Endodermal cell (in vitro differentiated cells): ENCODE data around the gene HES7. TPM values are rescaled to one million over a fixed set of nuclear protein-coding genes. Genes with fewer than 3 reads are reported as not detected.

Experiments used
- DNase-seq: peaks from one replicate; pipeline ENCODE4 v3.0.0-alpha.2; 2017
- H3K27ac ChIP-seq: 2 replicates; pipeline ENCODE4 v1.5.1; 2013; ENCODE audit warnings: mild to moderate bottlenecking, low read depth, low read length, moderate library complexity
- H3K27me3 ChIP-seq: 2 replicates; pipeline ENCODE4 v1.6.1; 2013; ENCODE audit warnings: mild to moderate bottlenecking, low read length, moderate library complexity; ENCODE audit not compliant: insufficient read depth, control insufficient read depth, poor library complexity, severe bottlenecking
- H3K36me3 ChIP-seq: 2 replicates; pipeline ENCODE4 v1.7.0; 2013; ENCODE audit warnings: mild to moderate bottlenecking, low read length, moderate library complexity; ENCODE audit not compliant: control insufficient read depth, insufficient read depth
- H3K4me1 ChIP-seq: one replicate; pipeline ENCODE4 v1.7.0; 2013; ENCODE audit warnings: low read length; ENCODE audit not compliant: control insufficient read depth, insufficient read depth
- H3K4me3 ChIP-seq: 2 replicates; pipeline ENCODE4 v1.5.1; 2013; ENCODE audit warnings: mild to moderate bottlenecking, low read length, moderate library complexity
- H3K9ac ChIP-seq: 2 replicates; pipeline ENCODE4 v1.6.1; 2013; ENCODE audit warnings: mild to moderate bottlenecking, low read length, moderate library complexity; ENCODE audit not compliant: poor library complexity, severe bottlenecking; ENCODE audit errors: extremely low read depth
- H3K9me3 ChIP-seq: 2 replicates; pipeline ENCODE4 v1.6.1; 2013; ENCODE audit warnings: mild to moderate bottlenecking, low read length, moderate library complexity; ENCODE audit not compliant: control insufficient read depth
- H3K27ac Mint-ChIP-seq: 2 replicates; pipeline ENCODE4 v1.8.0; 2020; ENCODE audit warnings: mixed read lengths
- H3K27me3 Mint-ChIP-seq: 2 replicates; pipeline ENCODE4 v1.8.0; 2021; ENCODE audit warnings: mild to moderate bottlenecking, mixed read lengths; ENCODE audit not compliant: insufficient read depth
- H3K36me3 Mint-ChIP-seq: 2 replicates; pipeline ENCODE4 v1.8.0; 2020; ENCODE audit warnings: low read depth, mixed read lengths
- H3K4me1 Mint-ChIP-seq: 2 replicates; pipeline ENCODE4 v1.8.0; 2020; ENCODE audit warnings: mixed read lengths
- H3K4me3 Mint-ChIP-seq: 2 replicates; pipeline ENCODE4 v1.8.0; 2020; ENCODE audit warnings: mild to moderate bottlenecking, moderate library complexity, mixed read lengths
- H3K9me3 Mint-ChIP-seq: 2 replicates; pipeline ENCODE4 v1.8.0; 2020; ENCODE audit warnings: mild to moderate bottlenecking, mixed read lengths
- CTCF ChIP-seq: fragments of 200-600 bp; sonication (generic); conservative IDR thresholded peaks from 2 replicates; pipeline ENCODE4 v1.5.0; 2021; ENCODE audit warnings: antibody characterized with exemption, mild to moderate bottlenecking
- WGBS, 2 experiments: methylation state at CpG; one replicate each; pipeline versions ENCODE4 v1.1.5 to v1.1.7; 2013; ENCODE audit warnings: missing lambda C conversion rate in 2 of 2, mixed read lengths in 1 of 2; ENCODE audit not compliant: insufficient coverage in 1 of 2, insufficient read length in 1 of 2; 5-methylcytosine and 5-hydroxymethylcytosine counted together
- total RNA-seq, 2 donors: library from RNA; stranded (reverse); fragmentation: NEBNext Ultra II Directional in 1 of 2; extraction: Animal tissue kit (Norgen Biotek cat#: 25700) in 1 of 2; gene quantifications; 2 replicates in 1 of 2; 3 replicates in 1 of 2; pipeline ENCODE4 v1.2.1, GENCODE V29; 2021

HES7 gene
- total RNA-seq, 2 donors from 2014 or later = 0.40 to 2.2 TPM

- Mint-ChIP-seq H3K9me3 (no peaks in the 10 kb centered on the region), H3K36me3 (no peaks in the 10 kb centered on the region), H3K27ac (no peak overlapping the region), H3K4me3 (no peak overlapping the region), H3K27me3 (peaks cover 39% of the 10 kb centered on the region), H3K4me1 (no peaks in the 10 kb centered on the region)
- H3K9me3 ChIP-seq = no peaks in the 10 kb centered on the region
- H3K9ac ChIP-seq = no peak overlapping the region
- no peaks in the 10 kb centered on the region for H3K36me3 ChIP-seq
- H3K27ac ChIP-seq = no peak overlapping the region
- TF ChIP-seq CTCF = no peak
- no peak for DNase-seq
- WGBS, 2 experiments = 79 to 89% methylated on average over 1 to 2 of the region's 2 CpGs
- H3K4me3 ChIP-seq = no peak overlapping the region
- H3K27me3 ChIP-seq = peaks cover 17% of the 10 kb centered on the region
- no peaks in the 10 kb centered on the region for H3K4me1 ChIP-seq
Observed at GRCh38 chr17:8100763-8101162, 23.1 kb downstream of the HES7 start.

GRCh38 chr17:8100111-8100510 lies 23.8 kb downstream of the HES7 start:
- Mint-ChIP-seq H3K4me1 (no peaks in the 10 kb centered on the region), H3K27ac (no peak overlapping the region), H3K9me3 (no peaks in the 10 kb centered on the region), H3K27me3 (peaks cover 45% of the 10 kb centered on the region), H3K4me3 (no peak overlapping the region), H3K36me3 (no peaks in the 10 kb centered on the region)
- no peak for TF ChIP-seq CTCF
- peaks cover 24% of the 10 kb centered on the region for H3K27me3 ChIP-seq
- no peak overlapping the region for H3K9ac ChIP-seq
- WGBS, 2 experiments = 79 to 80% methylated on average over 1 to 2 of the region's 2 CpGs
- DNase-seq = no peak
- no peaks in the 10 kb centered on the region for H3K9me3 ChIP-seq
- H3K27ac ChIP-seq = no peak overlapping the region
- H3K36me3 ChIP-seq = no peaks in the 10 kb centered on the region
- H3K4me3 ChIP-seq = no peak overlapping the region
- no peaks in the 10 kb centered on the region for H3K4me1 ChIP-seq

DNA sequence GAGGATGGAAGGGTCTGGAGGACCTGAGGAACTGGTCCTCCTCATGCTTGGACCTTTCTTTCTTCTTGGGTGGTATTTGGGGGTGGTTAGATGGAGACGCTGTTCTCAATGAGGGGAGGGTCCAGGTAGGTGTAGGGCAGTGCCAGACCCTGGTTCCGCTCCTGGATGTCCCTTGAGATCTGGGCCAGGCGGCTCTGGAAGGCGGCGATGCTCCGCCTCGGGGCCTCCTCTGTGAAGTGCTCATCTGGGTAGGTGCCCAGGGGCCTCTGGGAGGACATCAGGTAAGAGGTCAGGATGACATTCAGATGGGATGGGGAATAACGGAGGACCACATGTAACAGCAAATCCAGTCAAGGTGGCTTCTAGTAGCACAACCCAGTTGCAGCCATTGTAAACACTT lies 27.4 kb downstream of the HES7 start:
- Mint-ChIP-seq H3K27me3 (peaks cover 37% of the 10 kb centered on the region), H3K4me1 (no peaks in the 10 kb centered on the region), H3K9me3 (no peaks in the 10 kb centered on the region), H3K4me3 (no peak overlapping the region), H3K36me3 (no peaks in the 10 kb centered on the region), H3K27ac (no peak overlapping the region)
- WGBS, 2 experiments = 93 to 94% methylated on average over 2 to 8 of the region's 8 CpGs
- Histone ChIP-seq H3K27ac (no peak overlapping the region), H3K9me3 (no peaks in the 10 kb centered on the region), H3K4me3 (no peak overlapping the region), H3K36me3 (no peaks in the 10 kb centered on the region), H3K27me3 (peaks cover 30% of the 10 kb centered on the region), H3K9ac (no peak overlapping the region), H3K4me1 (no peaks in the 10 kb centered on the region)
- no peak for TF ChIP-seq CTCF
- DNase-seq = no peak
